Neural cell (in vitro differentiated cells): ENCODE results near the gene TRAPPC2L. TPM values are rescaled to one million over a fixed set of nuclear protein-coding genes. Genes with fewer than 3 reads are reported as not detected.

Experiments
- H2AFZ ChIP-seq: fragments of 200-600, 300-800 bp; sonication (generic), shearing (Covaris generic); 2 replicates; pipeline ENCODE4 v1.6.0; 2014; ENCODE audit warnings: low read depth, mild to moderate bottlenecking, antibody characterized with exemption, low read length, moderate library complexity
- H3F3A ChIP-seq: fragments of 200-600 bp; shearing (Covaris generic); 2 replicates; pipeline ENCODE4 v1.6.1; 2016; ENCODE audit warnings: mild to moderate bottlenecking, moderate library complexity, mixed read lengths, antibody characterized with exemption, low read length; ENCODE audit not compliant: insufficient read depth, poor library complexity, severe bottlenecking
- H3K27ac ChIP-seq: fragments of 200-600, 300-800 bp; sonication (generic), shearing (Covaris generic); 2 replicates; pipeline ENCODE4 v1.5.1; 2014; ENCODE audit warnings: mild to moderate bottlenecking, low read length, moderate library complexity
- H3K27me3 ChIP-seq: fragments of 300-800, 200-600 bp; sonication (generic), shearing (Covaris generic); 2 replicates; pipeline ENCODE4 v1.6.0; 2014; ENCODE audit warnings: mild to moderate bottlenecking, low read depth, low read length, moderate library complexity; ENCODE audit not compliant: insufficient read depth
- H3K36me3 ChIP-seq: fragments of 300-800, 200-600 bp; sonication (generic), shearing (Covaris generic); 2 replicates; pipeline ENCODE4 v1.5.1; 2014; ENCODE audit warnings: mild to moderate bottlenecking, antibody characterized with exemption, low read length, moderate library complexity; ENCODE audit not compliant: insufficient read depth
- H3K4me2 ChIP-seq: fragments of 300-800, 200-600 bp; sonication (generic), shearing (Covaris generic); 2 replicates; pipeline ENCODE4 v1.6.0; 2014; ENCODE audit warnings: mild to moderate bottlenecking, low read length
- H3K4me3 ChIP-seq: fragments of 300-800, 200-600 bp; sonication (generic), shearing (Covaris generic); 2 replicates; pipeline ENCODE4 v1.5.1; 2014; ENCODE audit warnings: mild to moderate bottlenecking, low read length, moderate library complexity
- H3K79me2 ChIP-seq: fragments of 200-600 bp; shearing (Covaris generic); replicated peaks from 2 replicates; pipeline ENCODE4 v1.6.0; 2014; ENCODE audit warnings: mild to moderate bottlenecking, low read length, moderate library complexity; ENCODE audit not compliant: insufficient read depth
- H3K9ac ChIP-seq: fragments of 300-800, 200-600 bp; sonication (generic), shearing (Covaris generic); 2 replicates; pipeline ENCODE4 v1.6.1; 2016; ENCODE audit warnings: mild to moderate bottlenecking, low read length, mixed read lengths
- H3K9me2 ChIP-seq: fragments of 200-600 bp; shearing (Covaris generic); 2 replicates; pipeline ENCODE4 v1.6.1; 2016; ENCODE audit warnings: mild to moderate bottlenecking, low read length, mixed read lengths; ENCODE audit not compliant: insufficient read depth
- H3K9me3 ChIP-seq: fragments of 200-600, 300-800 bp; sonication (generic), shearing (Covaris generic); 2 replicates; pipeline ENCODE4 v1.6.1; 2016; ENCODE audit warnings: mild to moderate bottlenecking, mixed run types, low read length, moderate library complexity, mixed read lengths
- H4K20me1 ChIP-seq: fragments of 200-600 bp; shearing (Covaris generic); 2 replicates; pipeline ENCODE4 v1.6.1; 2016; ENCODE audit warnings: mild to moderate bottlenecking, mixed run types; ENCODE audit not compliant: insufficient read depth
- CTCF ChIP-seq: fragments of 450-650 bp; IDR thresholded peaks from 2 replicates; pipeline ENCODE4 v1.5.1; 2014; ENCODE audit warnings: antibody characterized with exemption, mild to moderate bottlenecking, moderate library complexity; ENCODE audit not compliant: poor library complexity, severe bottlenecking
- EP300 ChIP-seq: fragments of 450-650 bp; conservative IDR thresholded peaks from 2 replicates; pipeline ENCODE4 v1.6.1; 2014; ENCODE audit warnings: antibody characterized with exemption, mild to moderate bottlenecking, moderate library complexity; ENCODE audit not compliant: poor library complexity, severe bottlenecking
- EZH2 ChIP-seq: fragments of 200-600, 300-800 bp; shearing (Covaris generic), sonication (generic); IDR thresholded peaks from 2 replicates; pipeline ENCODE4 v1.6.1; 2014; ENCODE audit warnings: antibody characterized with exemption, low read length, borderline replicate concordance, mild to moderate bottlenecking; ENCODE audit not compliant: insufficient read depth, poor library complexity, severe bottlenecking
- MXI1 ChIP-seq: fragments of 450-650 bp; conservative IDR thresholded peaks from 2 replicates; pipeline ENCODE4 v1.6.1; 2014; ENCODE audit warnings: antibody characterized with exemption, mild to moderate bottlenecking; ENCODE audit not compliant: poor library complexity, severe bottlenecking
- POLR2AphosphoS5 ChIP-seq: IDR thresholded peaks from 2 replicates; pipeline ENCODE4 v1.6.1; 2012
- RAD21 ChIP-seq: fragments of 450-650 bp; conservative IDR thresholded peaks from 2 replicates; pipeline ENCODE4 v1.6.1; 2014; ENCODE audit warnings: antibody characterized with exemption, mild to moderate bottlenecking, moderate library complexity
- REST ChIP-seq: IDR thresholded peaks from 2 replicates; pipeline ENCODE4 v1.6.1; 2012; ENCODE audit warnings: borderline replicate concordance
- SMC3 ChIP-seq: fragments of 450-650 bp; conservative IDR thresholded peaks from 2 replicates; pipeline ENCODE4 v1.6.1; 2014; ENCODE audit warnings: antibody characterized with exemption, mild to moderate bottlenecking, moderate library complexity; ENCODE audit not compliant: poor library complexity
- TAF1 ChIP-seq: IDR thresholded peaks from 2 replicates; pipeline ENCODE4 v1.6.1; 2012; ENCODE audit warnings: low read depth
- polyA minus RNA-seq: library from RNA; depleted of rRNA, polyadenylated mRNA; stranded (reverse); fragments of >200 nt; gene quantifications from 2 replicates; pipeline ENCODE4 v1.2.3, GENCODE V29; 2014
- polyA plus RNA-seq: library from polyadenylated mRNA; depleted of rRNA; stranded (reverse); fragments of >200 nt; gene quantifications from 2 replicates; pipeline ENCODE4 v1.2.3, GENCODE V29; 2014

TRAPPC2L gene, protein sequence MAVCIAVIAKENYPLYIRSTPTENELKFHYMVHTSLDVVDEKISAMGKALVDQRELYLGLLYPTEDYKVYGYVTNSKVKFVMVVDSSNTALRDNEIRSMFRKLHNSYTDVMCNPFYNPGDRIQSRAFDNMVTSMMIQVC
- polyA plus RNA-seq (56.8 and 70.2 TPM in 2 replicates), polyA minus RNA-seq (35.1 and 37.7 TPM in 2 replicates)

- no peaks in the 10 kb centered on the region for H3K79me2 ChIP-seq
- no peaks in the 10 kb centered on the region for H3K9me2 ChIP-seq
- no peaks in the 10 kb centered on the region for H3F3A ChIP-seq
- H3K36me3 ChIP-seq = no peaks in the 10 kb centered on the region
- H3K27me3 ChIP-seq = no peaks in the 10 kb centered on the region
- no peaks in the 10 kb centered on the region for H3K9me3 ChIP-seq
- no peaks in the 10 kb centered on the region for H4K20me1 ChIP-seq
- TF ChIP-seq TAF1 = peak; percentile 83
- no peak for TF ChIP-seq CTCF
- TF ChIP-seq POLR2AphosphoS5 = peak; percentile 94
- TF ChIP-seq EZH2 = no peak
- TF ChIP-seq REST = peak; percentile 78
- TF ChIP-seq SMC3 = peak; percentile 26
- TF ChIP-seq EP300 = peak; percentile 8
- TF ChIP-seq RAD21 = no peak
- peak; percentile 94 for TF ChIP-seq MXI1
- H3K4me2 ChIP-seq = peak within 1 kb of the TSS; percentile 89
- peak within 1 kb of the TSS; percentile 48 for H3K27ac ChIP-seq
- H3K4me3 ChIP-seq = peak within 1 kb of the TSS; percentile 82
- peak within 1 kb of the TSS; percentile 74 for H3K9ac ChIP-seq
- H2AFZ ChIP-seq = peak within 1 kb of the TSS; percentile 62
These were observed at the start of gene TRAPPC2L, which contains the start of gene GALNS for GRCh38 chr16:88856828-88857727. TSS of gene TRAPPC2L (plus strand) at chr16:88857127. CDS start at chr16:88857151, 24 bp downstream. TSS of gene GALNS (minus strand) at chr16:88856947. CDS start at chr16:88856877, 70 bp downstream.

DNA sequence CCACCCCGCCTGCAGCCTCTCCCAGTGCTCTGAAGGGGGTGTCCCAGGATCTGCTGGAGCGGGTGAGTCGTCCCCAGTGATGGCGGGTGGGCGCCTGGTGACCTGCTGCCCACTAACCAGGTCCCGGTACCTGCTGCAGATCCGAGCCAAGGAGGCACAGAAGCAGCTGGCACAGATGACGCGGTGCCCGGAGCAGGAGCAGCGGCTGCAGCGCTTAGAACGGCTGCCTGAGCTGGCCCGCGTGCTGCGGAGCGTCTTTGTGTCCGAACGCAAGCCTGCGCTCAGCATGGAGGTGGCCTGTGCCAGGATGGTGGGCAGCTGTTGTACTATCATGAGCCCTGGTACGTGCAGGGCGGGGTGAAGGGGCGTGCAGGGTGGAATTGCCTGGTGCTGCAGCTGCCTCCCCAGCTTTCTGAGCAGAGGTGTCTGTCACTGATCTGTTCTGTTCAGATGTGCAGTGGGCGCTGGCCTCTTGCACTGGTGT lies 49.7 kb upstream of the TRAPPC2L start:
- Histone ChIP-seq H3F3A (no peaks in the 10 kb centered on the region), H3K36me3 (no peaks in the 10 kb centered on the region), H3K27ac (no peak overlapping the region), H2AFZ (no peak overlapping the region), H4K20me1 (no peaks in the 10 kb centered on the region), H3K9me2 (no peaks in the 10 kb centered on the region), H3K27me3 (no peaks in the 10 kb centered on the region), H3K4me2 (no peak overlapping the region), H3K79me2 (peaks cover 7% of the 10 kb centered on the region), H3K4me3 (no peak overlapping the region), H3K9me3 (no peaks in the 10 kb centered on the region), H3K9ac (no peak overlapping the region)
- no peak for TF ChIP-seq SMC3
